Omental fat pad (tissue), 4 donors: ENCODE measurements around the gene OGFR. TPM values are rescaled to one million over a fixed set of nuclear protein-coding genes. Genes with fewer than 3 reads are reported as not detected.

Experiments
- ATAC-seq: fragments of 150-250 bp; one replicate; pipeline ENCODE4 v1.9.1; 2016; ENCODE audit warnings: mild to moderate bottlenecking, moderate library complexity; ENCODE audit not compliant: low FRiP score
- DNase-seq: peaks from one replicate; pipeline ENCODE4 v3.0.0-alpha.2; 2019; ENCODE audit warnings: low spot score
- CTCF ChIP-seq, 3 donors: fragments of 450-650 bp; IDR thresholded peaks; one replicate each; pipeline ENCODE4 v1.5.1; 2016 to 2017; ENCODE audit warnings: antibody characterized with exemption in 3 of 3, mild to moderate bottlenecking in 3 of 3, moderate library complexity in 2 of 3
- total RNA-seq, 4 donors: library from RNA; depleted of rRNA; stranded (reverse); fragments of >200 nt; gene quantifications; one replicate each; pipeline ENCODE4 v1.1.0, GENCODE V29; 2016

The OGFR gene, protein sequence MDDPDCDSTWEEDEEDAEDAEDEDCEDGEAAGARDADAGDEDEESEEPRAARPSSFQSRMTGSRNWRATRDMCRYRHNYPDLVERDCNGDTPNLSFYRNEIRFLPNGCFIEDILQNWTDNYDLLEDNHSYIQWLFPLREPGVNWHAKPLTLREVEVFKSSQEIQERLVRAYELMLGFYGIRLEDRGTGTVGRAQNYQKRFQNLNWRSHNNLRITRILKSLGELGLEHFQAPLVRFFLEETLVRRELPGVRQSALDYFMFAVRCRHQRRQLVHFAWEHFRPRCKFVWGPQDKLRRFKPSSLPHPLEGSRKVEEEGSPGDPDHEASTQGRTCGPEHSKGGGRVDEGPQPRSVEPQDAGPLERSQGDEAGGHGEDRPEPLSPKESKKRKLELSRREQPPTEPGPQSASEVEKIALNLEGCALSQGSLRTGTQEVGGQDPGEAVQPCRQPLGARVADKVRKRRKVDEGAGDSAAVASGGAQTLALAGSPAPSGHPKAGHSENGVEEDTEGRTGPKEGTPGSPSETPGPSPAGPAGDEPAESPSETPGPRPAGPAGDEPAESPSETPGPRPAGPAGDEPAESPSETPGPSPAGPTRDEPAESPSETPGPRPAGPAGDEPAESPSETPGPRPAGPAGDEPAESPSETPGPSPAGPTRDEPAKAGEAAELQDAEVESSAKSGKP
- 10 to 100 TPM; 34.0 to 84.2 (median 52.8) TPM for total RNA-seq

DNA sequence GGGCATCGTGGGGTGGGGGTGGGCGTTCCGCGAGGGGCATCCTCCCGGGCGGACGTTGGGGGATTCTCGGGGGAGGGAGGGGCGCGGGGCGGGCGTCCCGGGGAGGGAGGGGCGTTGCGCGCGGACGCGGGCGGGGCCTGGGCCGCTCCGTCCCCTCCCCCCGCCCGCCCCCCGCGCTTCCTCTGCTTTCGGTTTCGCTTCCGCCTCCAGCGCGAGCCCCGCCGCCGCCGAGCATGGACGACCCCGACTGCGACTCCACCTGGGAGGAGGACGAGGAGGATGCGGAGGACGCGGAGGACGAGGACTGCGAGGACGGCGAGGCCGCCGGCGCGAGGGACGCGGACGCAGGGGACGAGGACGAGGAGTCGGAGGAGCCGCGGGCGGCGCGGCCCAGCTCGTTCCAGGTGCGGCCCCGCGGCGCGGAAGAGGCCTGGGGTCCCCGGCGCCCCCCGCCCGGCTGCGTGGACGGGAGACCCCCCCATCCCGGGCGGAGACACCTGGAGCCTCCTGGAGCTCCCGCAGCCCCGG lies at the start of gene OGFR:
Gene OGFR, plus strand, starts transcription at position 209 of the 528 bp plus-strand sequence. Its CDS starts 25 bp downstream, at position 234.
- ATAC-seq, result peak; percentile 20
- TF ChIP-seq CTCF (IDR thresholded peaks at IDR 0.05), result no peak
- no peak for DNase-seq

DNA sequence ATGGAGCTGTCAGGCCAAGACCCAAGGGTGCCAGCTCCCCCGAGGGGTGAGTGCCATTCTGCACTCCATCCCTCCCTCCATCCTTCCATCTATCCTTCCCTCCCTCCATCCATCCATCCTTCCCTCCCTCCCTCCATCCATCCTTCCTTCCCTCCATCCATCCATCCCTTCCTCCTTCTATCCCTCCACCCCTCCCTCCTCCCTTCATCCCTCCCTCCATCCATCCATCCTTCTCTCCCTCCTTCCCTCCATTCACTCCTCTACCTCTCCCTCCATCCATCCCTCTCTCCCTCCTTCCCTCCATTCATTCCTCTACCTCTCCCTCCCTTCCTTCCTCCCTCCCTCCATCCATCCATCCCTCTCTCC lies 49.7 kb upstream of the OGFR start:
- DNase-seq, result no peak
- no peak for ATAC-seq
- no peak for TF ChIP-seq CTCF (IDR thresholded peaks at IDR 0.05)

- TF ChIP-seq CTCF (IDR thresholded peaks at IDR 0.05), result no peak
- no peak for DNase-seq
- no peak for ATAC-seq
Observed at GRCh38 chr20:62755817-62756724, 48.6 kb upstream of the OGFR start.

DNA sequence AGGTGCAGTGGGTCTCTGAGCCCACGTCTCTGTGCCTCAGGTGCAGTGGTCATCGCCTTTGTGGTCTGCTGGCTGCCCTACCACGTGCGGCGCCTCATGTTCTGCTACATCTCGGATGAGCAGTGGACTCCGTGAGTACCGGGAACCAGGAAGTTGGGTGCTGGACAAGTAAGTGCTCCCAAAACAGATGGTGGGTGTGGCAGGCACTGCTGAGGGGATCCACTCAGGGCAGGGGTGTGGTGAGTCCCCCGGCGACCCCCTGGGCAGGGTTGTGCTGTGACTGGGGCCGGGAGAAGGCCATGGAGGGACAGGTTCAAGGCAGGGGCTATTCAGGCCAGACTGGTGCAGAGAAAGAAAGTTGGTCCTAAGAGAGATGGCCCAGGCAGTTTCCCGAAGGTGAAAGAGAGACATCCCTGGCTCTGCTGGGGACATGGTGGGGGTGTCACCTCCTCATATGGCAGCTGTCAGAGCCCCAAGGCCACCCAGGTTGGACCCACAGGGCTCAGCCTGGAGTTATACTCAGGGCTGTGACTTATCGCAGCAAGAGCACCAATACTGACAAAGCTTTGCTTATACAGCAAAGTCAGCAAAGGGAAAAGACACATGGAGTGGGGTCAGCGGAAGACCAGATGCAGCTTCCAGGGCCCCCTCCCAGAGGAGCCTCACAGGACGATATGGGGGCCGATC lies 46.3 kb upstream of the OGFR start:
- DNase-seq, result no peak
- TF ChIP-seq CTCF (IDR thresholded peaks at IDR 0.05), result no peak
- ATAC-seq, result no peak

GRCh38 chr20:62759981-62760431 lies 44.6 kb upstream of the OGFR start:
- no peak for ATAC-seq
- DNase-seq, result no peak
- TF ChIP-seq CTCF (IDR thresholded peaks at IDR 0.05), result no peak

DNA sequence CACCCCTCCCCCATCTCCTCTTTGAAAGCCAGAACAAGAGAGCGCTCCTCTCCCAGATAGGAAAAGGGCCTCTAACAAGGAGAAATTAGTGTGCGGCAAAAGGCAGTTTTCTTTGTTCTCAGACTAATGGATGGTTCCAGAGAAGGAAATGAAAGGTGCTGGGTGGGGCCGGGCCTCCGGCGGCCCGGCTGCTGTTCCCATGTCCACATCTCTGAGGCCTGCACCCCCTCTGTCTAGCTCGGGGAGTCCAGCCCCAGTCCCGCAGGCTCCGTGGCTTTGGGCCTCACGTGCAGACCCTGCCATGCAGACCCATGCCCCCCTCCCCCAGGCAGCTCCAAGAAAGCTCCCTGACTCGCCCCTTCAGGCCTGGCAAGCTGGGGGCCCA lies 44.2 kb upstream of the OGFR start:
- DNase-seq (no peak), ATAC-seq (no peak)
- no peak for TF ChIP-seq CTCF (IDR thresholded peaks at IDR 0.05)
